ENCODE measurements around the gene NUTM1.
"Not testable (repeated sequence)": the region's sequence is repeated elsewhere in the genome, so short reads cannot be mapped to it uniquely, and the experiment has no call there.

Gene NUTM1

DNA sequence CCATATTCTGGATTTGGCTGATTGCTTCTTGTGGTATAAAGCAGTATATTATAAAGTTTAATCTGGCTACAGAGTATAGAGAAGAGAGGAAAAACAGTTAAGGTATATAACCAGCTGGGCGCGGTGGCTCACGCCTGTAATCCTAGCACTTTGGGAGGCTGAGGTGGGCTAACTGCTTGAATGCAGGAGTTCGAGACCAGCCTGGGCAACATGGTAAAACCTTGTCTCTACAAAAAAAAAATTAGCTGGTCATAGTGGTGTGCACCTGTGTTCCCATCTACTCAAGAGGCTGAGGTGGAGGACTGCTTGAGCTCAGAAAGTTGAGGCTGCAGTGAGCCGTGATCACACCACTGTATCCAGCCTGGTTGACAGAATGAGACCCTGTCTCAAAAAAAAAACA lies 12.8 kb upstream of the NUTM1 start:
- Mint-ChIP-seq H3K4me3 (peak overlapping the region; percentile 3), H3K27ac (peak overlapping the region; percentile 42), H3K36me3 (ENCODE audit: low read depth) (peaks cover 3% of the 10 kb centered on the region), H3K4me1 (ENCODE audit: low read depth) (peaks cover 53% of the 10 kb centered on the region), H3K27me3 (ENCODE audit: low read depth) (no peaks in the 10 kb centered on the region), H3K9me3 (no peaks in the 10 kb centered on the region)

- Mint-ChIP-seq H3K4me1 (ENCODE audit: low read depth) (peaks cover 57% of the 10 kb centered on the region), H3K27ac (peak overlapping the region; percentile 67), H3K9me3 (no peaks in the 10 kb centered on the region), H3K4me3 (peak overlapping the region; percentile 32), H3K27me3 (ENCODE audit: low read depth) (no peaks in the 10 kb centered on the region), H3K36me3 (ENCODE audit: low read depth) (peaks cover 5% of the 10 kb centered on the region)
Observed at GRCh38 chr15:34331809-34332208, 11.3 kb upstream of the NUTM1 start.

DNA sequence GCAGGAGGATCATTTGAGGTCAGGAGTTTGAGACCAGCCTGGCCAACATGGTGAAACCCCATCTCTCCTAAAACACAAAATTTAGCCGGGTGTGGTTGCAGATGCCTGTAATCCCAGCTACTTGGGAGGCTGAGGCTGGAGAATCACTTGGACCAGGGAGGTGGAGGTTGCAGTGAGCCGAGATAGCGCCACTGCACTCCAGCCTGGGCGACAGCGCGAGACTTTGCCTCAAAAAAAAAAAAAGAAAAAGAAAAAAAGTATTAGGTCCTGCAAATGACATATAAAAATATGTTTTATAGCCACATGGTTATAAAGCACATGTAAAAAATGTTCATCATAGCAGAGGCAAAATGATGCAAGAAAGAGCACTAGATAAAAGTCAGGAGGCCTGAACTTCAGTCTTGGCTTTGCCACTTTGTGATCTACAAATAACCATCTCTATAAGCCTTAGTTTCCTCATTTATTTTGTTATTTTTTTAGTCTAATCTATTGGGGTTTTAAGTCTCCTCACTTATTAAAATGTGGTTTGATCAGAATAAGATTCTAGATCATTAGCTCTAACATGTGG lies 10.5 kb upstream of the NUTM1 start:
- H3K4me1 Mint-ChIP-seq (ENCODE audit: low read depth) = peaks cover 60% of the 10 kb centered on the region
- no peaks in the 10 kb centered on the region for H3K27me3 Mint-ChIP-seq (ENCODE audit: low read depth)
- peaks cover 6% of the 10 kb centered on the region for H3K36me3 Mint-ChIP-seq (ENCODE audit: low read depth)
- H3K9me3 Mint-ChIP-seq = no peaks in the 10 kb centered on the region
- H3K4me3 Mint-ChIP-seq = no peak overlapping the region
- H3K27ac Mint-ChIP-seq = peak overlapping the region; percentile 67

- peak overlapping the region; percentile 93 for H3K27ac Mint-ChIP-seq
- H3K9me3 Mint-ChIP-seq = no peaks in the 10 kb centered on the region
- H3K27me3 Mint-ChIP-seq (ENCODE audit: low read depth) = no peaks in the 10 kb centered on the region
- H3K4me3 Mint-ChIP-seq = peak overlapping the region; percentile 98
- peaks cover 48% of the 10 kb centered on the region for H3K4me1 Mint-ChIP-seq (ENCODE audit: low read depth)
- peaks cover 9% of the 10 kb centered on the region for H3K36me3 Mint-ChIP-seq (ENCODE audit: low read depth)
Observed at GRCh38 chr15:34334672-34335071, 8.4 kb upstream of the NUTM1 start.

DNA sequence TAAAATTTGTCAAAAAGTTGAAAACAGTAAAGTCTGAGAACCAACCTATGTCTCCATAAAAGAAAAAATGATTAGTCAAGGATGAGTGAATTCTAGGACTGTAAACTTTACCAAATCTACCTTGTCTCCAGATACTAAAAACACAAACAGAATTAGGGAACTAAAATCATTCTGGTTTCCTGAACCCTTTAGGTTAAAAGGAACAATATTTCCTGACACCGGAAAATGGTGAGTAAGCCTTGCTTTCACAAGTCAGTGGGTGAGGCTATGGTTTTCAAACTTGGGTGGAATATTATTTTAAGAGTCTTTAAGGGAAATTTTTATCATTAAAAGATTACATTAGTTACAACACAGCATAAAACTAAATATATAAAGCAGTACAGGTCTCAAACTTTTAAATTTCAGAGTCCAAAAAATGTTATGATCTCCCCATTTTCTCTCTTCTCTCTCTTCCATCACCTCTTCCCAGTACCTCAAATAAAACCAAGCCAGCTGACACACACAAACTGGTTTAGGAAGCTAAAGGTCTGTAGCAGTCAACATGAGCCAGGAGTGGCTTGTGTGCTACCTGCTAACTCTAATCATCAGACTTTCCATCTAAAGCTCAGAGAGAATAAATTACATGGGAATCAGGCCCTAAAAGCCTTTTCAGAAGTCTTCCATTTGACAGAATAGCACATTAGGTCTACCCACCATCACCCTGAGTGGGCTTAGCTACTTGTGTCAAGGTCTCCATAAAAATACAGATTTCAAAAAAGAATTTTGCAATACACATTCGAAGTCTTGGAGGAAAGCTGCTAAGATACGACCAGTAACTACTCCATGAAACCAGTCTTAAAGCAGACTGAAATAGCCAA lies 7.7 kb upstream of the NUTM1 start:
- Mint-ChIP-seq H3K27ac (peak overlapping the region; percentile 93), H3K4me1 (ENCODE audit: low read depth) (peaks cover 49% of the 10 kb centered on the region), H3K9me3 (no peaks in the 10 kb centered on the region), H3K36me3 (ENCODE audit: low read depth) (peaks cover 13% of the 10 kb centered on the region), H3K27me3 (ENCODE audit: low read depth) (no peaks in the 10 kb centered on the region), H3K4me3 (peak overlapping the region; percentile 98)

- no peaks in the 10 kb centered on the region for H3K9me3 Mint-ChIP-seq
- H3K27me3 Mint-ChIP-seq (ENCODE audit: low read depth) = no peaks in the 10 kb centered on the region
- peaks cover 46% of the 10 kb centered on the region for H3K4me1 Mint-ChIP-seq (ENCODE audit: low read depth)
- peak overlapping the region; percentile 93 for H3K27ac Mint-ChIP-seq
- H3K4me3 Mint-ChIP-seq = peak overlapping the region; percentile 98
- peaks cover 22% of the 10 kb centered on the region for H3K36me3 Mint-ChIP-seq (ENCODE audit: low read depth)
Observed at GRCh38 chr15:34336231-34336990, 6.7 kb upstream of the NUTM1 start.

- H3K4me3 Mint-ChIP-seq = peak overlapping the region; percentile 98
- no peaks in the 10 kb centered on the region for H3K27me3 Mint-ChIP-seq (ENCODE audit: low read depth)
- H3K36me3 Mint-ChIP-seq (ENCODE audit: low read depth) = peaks cover 29% of the 10 kb centered on the region
- H3K27ac Mint-ChIP-seq = peak overlapping the region; percentile 93
- peaks cover 48% of the 10 kb centered on the region for H3K4me1 Mint-ChIP-seq (ENCODE audit: low read depth)
- H3K9me3 Mint-ChIP-seq = no peaks in the 10 kb centered on the region
Observed at GRCh38 chr15:34336991-34337556, 6.0 kb upstream of the NUTM1 start.

DNA sequence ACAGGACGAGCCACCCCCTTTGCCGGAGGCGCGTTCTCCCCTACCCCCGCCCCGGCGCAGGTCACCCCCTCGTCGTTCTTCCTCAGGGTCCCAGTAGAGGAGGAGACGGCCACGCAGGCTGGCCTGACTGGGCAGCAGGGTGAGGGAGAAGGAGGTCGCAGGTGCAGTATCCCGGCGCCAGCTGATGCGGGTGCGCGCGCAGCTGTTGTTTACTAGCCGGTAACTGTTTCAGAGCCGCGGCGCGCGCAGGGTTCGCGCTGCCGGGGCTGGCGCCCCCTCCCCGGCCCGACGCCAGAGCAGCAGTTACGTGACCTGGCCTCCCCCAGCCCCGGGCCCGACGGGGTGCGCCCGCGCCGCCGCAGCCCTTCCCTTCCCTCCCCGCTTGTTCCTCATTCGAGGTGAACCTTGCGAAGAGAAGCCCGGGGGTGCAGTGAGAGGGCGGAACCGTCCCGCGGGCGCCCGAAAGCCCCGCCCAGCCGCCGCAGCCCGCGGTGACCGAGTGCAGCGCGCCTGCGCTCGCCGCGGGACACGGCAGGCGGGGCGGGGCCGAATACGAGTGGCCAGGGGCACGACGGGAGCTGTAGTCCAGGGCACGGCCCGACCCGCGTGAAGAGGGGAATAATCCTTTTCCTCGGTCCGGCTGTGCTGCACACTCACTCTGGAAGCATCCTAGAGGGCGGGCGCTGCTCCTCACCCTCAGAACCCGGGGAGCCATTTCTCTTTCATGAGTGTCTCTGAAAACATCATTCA lies 5.4 kb upstream of the NUTM1 start, which contains the start of gene SLC12A6:
TSS of gene SLC12A6 (minus strand) at position 225 of the 750 bp plus-strand sequence. CDS start 1,101 bp downstream, outside the sequence.
- Mint-ChIP-seq H3K36me3 (ENCODE audit: low read depth) (peaks cover 30% of the 10 kb centered on the region), H3K27ac (peak within 1 kb of the TSS; percentile 93), H3K4me1 (ENCODE audit: low read depth) (peaks cover 49% of the 10 kb centered on the region), H3K9me3 (no peaks in the 10 kb centered on the region), H3K4me3 (peak within 1 kb of the TSS; percentile 98), H3K27me3 (ENCODE audit: low read depth) (no peaks in the 10 kb centered on the region)

DNA sequence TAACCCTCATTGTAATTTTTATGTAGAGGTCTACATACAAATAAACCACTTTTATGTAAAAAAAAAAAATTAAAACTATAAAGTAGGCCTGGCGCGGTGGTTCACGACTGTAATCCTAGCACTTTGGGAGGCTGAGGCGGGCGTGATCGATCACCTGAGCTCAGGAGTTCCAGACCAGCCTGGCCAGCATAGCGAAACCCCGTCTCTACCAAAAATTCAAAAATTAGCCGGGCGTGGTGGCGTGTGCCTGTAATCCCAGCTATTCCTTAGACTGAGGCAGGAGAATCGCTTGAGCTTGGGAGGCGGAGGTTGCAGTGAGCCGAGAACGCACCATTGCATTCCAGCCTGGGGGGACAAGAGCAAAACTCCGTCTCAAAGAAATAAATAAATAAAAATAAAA lies 4.8 kb upstream of the NUTM1 start:
- peaks cover 30% of the 10 kb centered on the region for H3K36me3 Mint-ChIP-seq (ENCODE audit: low read depth)
- H3K9me3 Mint-ChIP-seq = no peaks in the 10 kb centered on the region
- H3K27me3 Mint-ChIP-seq (ENCODE audit: low read depth) = no peaks in the 10 kb centered on the region
- no peak overlapping the region for H3K27ac Mint-ChIP-seq
- peaks cover 49% of the 10 kb centered on the region for H3K4me1 Mint-ChIP-seq (ENCODE audit: low read depth)
- peak overlapping the region; percentile 98 for H3K4me3 Mint-ChIP-seq

GRCh38 chr15:34339946-34340345 lies 3.2 kb upstream of the NUTM1 start:
- Mint-ChIP-seq H3K4me3 (no peak overlapping the region), H3K9me3 (no peaks in the 10 kb centered on the region), H3K27ac (no peak overlapping the region), H3K36me3 (ENCODE audit: low read depth) (peaks cover 30% of the 10 kb centered on the region), H3K27me3 (ENCODE audit: low read depth) (no peaks in the 10 kb centered on the region), H3K4me1 (ENCODE audit: low read depth) (peaks cover 39% of the 10 kb centered on the region)

DNA sequence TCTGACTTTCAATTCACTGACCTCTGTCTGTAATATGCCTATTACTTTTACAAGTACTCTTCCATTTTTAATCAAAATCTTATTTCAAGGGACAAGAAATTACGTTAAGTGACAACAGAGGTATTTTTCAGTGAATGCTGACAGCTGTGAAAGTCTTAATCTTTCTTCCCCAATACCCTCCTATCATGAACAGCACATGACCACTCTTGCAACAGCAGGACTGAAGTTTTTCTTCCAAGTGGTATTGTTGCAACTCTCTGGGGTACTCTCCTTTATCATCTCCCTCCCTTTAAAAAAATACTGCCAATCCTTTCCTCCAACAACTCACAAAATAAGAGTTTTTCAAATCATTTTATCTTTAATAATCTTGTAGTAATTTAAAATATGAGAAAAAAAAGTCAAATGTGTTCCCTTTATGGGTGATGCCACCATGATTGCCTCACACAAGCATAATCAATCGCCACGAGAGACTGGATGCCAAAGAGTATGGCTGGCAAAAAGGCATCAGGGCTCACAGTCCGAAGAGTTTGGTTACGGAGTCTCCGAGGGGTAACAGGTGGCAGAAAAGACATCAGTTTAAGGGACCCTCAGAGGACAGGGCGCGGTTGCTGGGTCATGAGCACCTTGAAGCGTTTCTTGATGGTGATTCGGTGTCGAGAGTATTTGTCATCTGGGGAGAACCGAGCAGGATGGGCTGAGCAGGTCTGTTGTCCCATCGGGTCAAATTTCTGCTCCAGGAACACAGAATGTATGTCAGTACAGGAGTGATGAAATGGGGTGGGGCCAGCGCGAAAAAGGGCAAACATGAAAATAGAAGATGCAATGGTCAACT lies 1.5 kb upstream of the NUTM1 start:
- Mint-ChIP-seq H3K27me3 (ENCODE audit: low read depth) (no peaks in the 10 kb centered on the region), H3K4me1 (ENCODE audit: low read depth) (peaks cover 25% of the 10 kb centered on the region), H3K36me3 (ENCODE audit: low read depth) (peaks cover 28% of the 10 kb centered on the region), H3K9me3 (no peaks in the 10 kb centered on the region), H3K27ac (peak overlapping the region; percentile 83), H3K4me3 (no peak overlapping the region)

DNA sequence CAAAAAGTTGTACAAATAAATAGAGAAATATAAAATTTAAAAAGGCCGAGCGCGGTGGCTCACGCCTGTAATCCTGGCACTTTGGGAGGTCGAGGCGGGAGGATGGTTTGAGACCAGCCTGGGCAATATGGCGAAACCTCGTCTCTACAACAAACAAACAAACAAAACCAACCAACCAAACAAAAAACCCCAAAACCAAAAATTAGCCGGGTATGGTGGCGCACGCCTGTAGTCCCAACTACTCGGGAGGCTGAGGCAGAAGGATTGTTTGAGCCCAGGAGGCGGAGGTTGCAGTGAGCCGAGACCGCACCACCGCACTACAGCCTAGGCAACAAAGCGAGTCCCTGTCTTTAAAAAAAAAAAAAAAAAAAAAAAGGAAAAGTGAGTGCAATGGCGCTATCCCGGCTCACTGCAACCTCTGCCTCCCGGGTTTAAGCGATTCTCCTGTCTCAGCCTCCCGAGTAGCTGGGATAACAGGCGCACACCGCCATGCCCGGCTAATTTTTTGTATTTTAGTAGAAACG lies 840 bp upstream of the NUTM1 start:
- H3K27ac Mint-ChIP-seq = peak overlapping the region; percentile 83
- H3K4me3 Mint-ChIP-seq; H3K9me3 Mint-ChIP-seq; H3K27me3 Mint-ChIP-seq (ENCODE audit: low read depth): not testable (repeated sequence)
- peaks cover 19% of the 10 kb centered on the region for H3K4me1 Mint-ChIP-seq (ENCODE audit: low read depth)
- peaks cover 27% of the 10 kb centered on the region for H3K36me3 Mint-ChIP-seq (ENCODE audit: low read depth)
